Neural cell (in vitro differentiated cells): ENCODE measurements around the gene PGBD1. TPM values are rescaled to one million over a fixed set of nuclear protein-coding genes. Genes with fewer than 3 reads are reported as not detected.

Experiments used
- H2AFZ ChIP-seq: fragments of 200-600, 300-800 bp; sonication (generic), shearing (Covaris generic); 2 replicates; pipeline ENCODE4 v1.6.0; 2014; ENCODE audit warnings: low read depth, mild to moderate bottlenecking, antibody characterized with exemption, low read length, moderate library complexity
- H3F3A ChIP-seq: fragments of 200-600 bp; shearing (Covaris generic); 2 replicates; pipeline ENCODE4 v1.6.1; 2016; ENCODE audit warnings: mild to moderate bottlenecking, moderate library complexity, mixed read lengths, antibody characterized with exemption, low read length; ENCODE audit not compliant: insufficient read depth, poor library complexity, severe bottlenecking
- H3K27ac ChIP-seq: fragments of 200-600, 300-800 bp; sonication (generic), shearing (Covaris generic); 2 replicates; pipeline ENCODE4 v1.5.1; 2014; ENCODE audit warnings: mild to moderate bottlenecking, low read length, moderate library complexity
- H3K27me3 ChIP-seq: fragments of 300-800, 200-600 bp; sonication (generic), shearing (Covaris generic); 2 replicates; pipeline ENCODE4 v1.6.0; 2014; ENCODE audit warnings: mild to moderate bottlenecking, low read depth, low read length, moderate library complexity; ENCODE audit not compliant: insufficient read depth
- H3K36me3 ChIP-seq: fragments of 300-800, 200-600 bp; sonication (generic), shearing (Covaris generic); 2 replicates; pipeline ENCODE4 v1.5.1; 2014; ENCODE audit warnings: mild to moderate bottlenecking, antibody characterized with exemption, low read length, moderate library complexity; ENCODE audit not compliant: insufficient read depth
- H3K4me2 ChIP-seq: fragments of 300-800, 200-600 bp; sonication (generic), shearing (Covaris generic); 2 replicates; pipeline ENCODE4 v1.6.0; 2014; ENCODE audit warnings: mild to moderate bottlenecking, low read length
- H3K4me3 ChIP-seq: fragments of 300-800, 200-600 bp; sonication (generic), shearing (Covaris generic); 2 replicates; pipeline ENCODE4 v1.5.1; 2014; ENCODE audit warnings: mild to moderate bottlenecking, low read length, moderate library complexity
- H3K79me2 ChIP-seq: fragments of 200-600 bp; shearing (Covaris generic); replicated peaks from 2 replicates; pipeline ENCODE4 v1.6.0; 2014; ENCODE audit warnings: mild to moderate bottlenecking, low read length, moderate library complexity; ENCODE audit not compliant: insufficient read depth
- H3K9ac ChIP-seq: fragments of 300-800, 200-600 bp; sonication (generic), shearing (Covaris generic); 2 replicates; pipeline ENCODE4 v1.6.1; 2016; ENCODE audit warnings: mild to moderate bottlenecking, low read length, mixed read lengths
- H3K9me2 ChIP-seq: fragments of 200-600 bp; shearing (Covaris generic); 2 replicates; pipeline ENCODE4 v1.6.1; 2016; ENCODE audit warnings: mild to moderate bottlenecking, low read length, mixed read lengths; ENCODE audit not compliant: insufficient read depth
- H3K9me3 ChIP-seq: fragments of 200-600, 300-800 bp; sonication (generic), shearing (Covaris generic); 2 replicates; pipeline ENCODE4 v1.6.1; 2016; ENCODE audit warnings: mild to moderate bottlenecking, mixed run types, low read length, moderate library complexity, mixed read lengths
- H4K20me1 ChIP-seq: fragments of 200-600 bp; shearing (Covaris generic); 2 replicates; pipeline ENCODE4 v1.6.1; 2016; ENCODE audit warnings: mild to moderate bottlenecking, mixed run types; ENCODE audit not compliant: insufficient read depth
- EP300 ChIP-seq: fragments of 450-650 bp; conservative IDR thresholded peaks from 2 replicates; pipeline ENCODE4 v1.6.1; 2014; ENCODE audit warnings: antibody characterized with exemption, mild to moderate bottlenecking, moderate library complexity; ENCODE audit not compliant: poor library complexity, severe bottlenecking
- EZH2 ChIP-seq: fragments of 200-600, 300-800 bp; shearing (Covaris generic), sonication (generic); IDR thresholded peaks from 2 replicates; pipeline ENCODE4 v1.6.1; 2014; ENCODE audit warnings: antibody characterized with exemption, low read length, borderline replicate concordance, mild to moderate bottlenecking; ENCODE audit not compliant: insufficient read depth, poor library complexity, severe bottlenecking
- MXI1 ChIP-seq: fragments of 450-650 bp; conservative IDR thresholded peaks from 2 replicates; pipeline ENCODE4 v1.6.1; 2014; ENCODE audit warnings: antibody characterized with exemption, mild to moderate bottlenecking; ENCODE audit not compliant: poor library complexity, severe bottlenecking
- POLR2AphosphoS5 ChIP-seq: IDR thresholded peaks from 2 replicates; pipeline ENCODE4 v1.6.1; 2012
- RAD21 ChIP-seq: fragments of 450-650 bp; conservative IDR thresholded peaks from 2 replicates; pipeline ENCODE4 v1.6.1; 2014; ENCODE audit warnings: antibody characterized with exemption, mild to moderate bottlenecking, moderate library complexity
- REST ChIP-seq: IDR thresholded peaks from 2 replicates; pipeline ENCODE4 v1.6.1; 2012; ENCODE audit warnings: borderline replicate concordance
- SMC3 ChIP-seq: fragments of 450-650 bp; conservative IDR thresholded peaks from 2 replicates; pipeline ENCODE4 v1.6.1; 2014; ENCODE audit warnings: antibody characterized with exemption, mild to moderate bottlenecking, moderate library complexity; ENCODE audit not compliant: poor library complexity
- TAF1 ChIP-seq: IDR thresholded peaks from 2 replicates; pipeline ENCODE4 v1.6.1; 2012; ENCODE audit warnings: low read depth
- polyA plus RNA-seq: library from polyadenylated mRNA; depleted of rRNA; stranded (reverse); fragments of >200 nt; gene quantifications from 2 replicates; pipeline ENCODE4 v1.2.3, GENCODE V29; 2014
- TF ChIP-seq, protein P1 (sequence below): fragments of 450-650 bp; IDR thresholded peaks from 2 replicates; pipeline ENCODE4 v1.5.1; 2014; ENCODE audit warnings: antibody characterized with exemption, mild to moderate bottlenecking, moderate library complexity; ENCODE audit not compliant: poor library complexity, severe bottlenecking

PGBD1 gene
- polyA plus RNA-seq, 1 donor from 2014 or later: 32.3 TPM

GRCh38 chr6:28266962-28267694 is 14.2 kb upstream of the PGBD1 start, which contains the start of gene ZSCAN26:
Gene ZSCAN26 (plus strand): TSS chr6:28267143. CDS start chr6:28271920, 4,777 bp downstream.
- no peaks in the 10 kb centered on the region for H3K36me3 ChIP-seq
- H2AFZ ChIP-seq: peak within 1 kb of the TSS; percentile 73
- H3K27me3 ChIP-seq: no peaks in the 10 kb centered on the region
- no peaks in the 10 kb centered on the region for H3K9me3 ChIP-seq
- peak within 1 kb of the TSS; percentile 96 for H3K9ac ChIP-seq
- no peaks in the 10 kb centered on the region for H3F3A ChIP-seq
- H3K4me2 ChIP-seq: peak within 1 kb of the TSS; percentile 90
- H3K9me2 ChIP-seq: no peaks in the 10 kb centered on the region
- peaks cover 40% of the 10 kb centered on the region for H3K79me2 ChIP-seq
- TF ChIP-seq, protein P1, sequence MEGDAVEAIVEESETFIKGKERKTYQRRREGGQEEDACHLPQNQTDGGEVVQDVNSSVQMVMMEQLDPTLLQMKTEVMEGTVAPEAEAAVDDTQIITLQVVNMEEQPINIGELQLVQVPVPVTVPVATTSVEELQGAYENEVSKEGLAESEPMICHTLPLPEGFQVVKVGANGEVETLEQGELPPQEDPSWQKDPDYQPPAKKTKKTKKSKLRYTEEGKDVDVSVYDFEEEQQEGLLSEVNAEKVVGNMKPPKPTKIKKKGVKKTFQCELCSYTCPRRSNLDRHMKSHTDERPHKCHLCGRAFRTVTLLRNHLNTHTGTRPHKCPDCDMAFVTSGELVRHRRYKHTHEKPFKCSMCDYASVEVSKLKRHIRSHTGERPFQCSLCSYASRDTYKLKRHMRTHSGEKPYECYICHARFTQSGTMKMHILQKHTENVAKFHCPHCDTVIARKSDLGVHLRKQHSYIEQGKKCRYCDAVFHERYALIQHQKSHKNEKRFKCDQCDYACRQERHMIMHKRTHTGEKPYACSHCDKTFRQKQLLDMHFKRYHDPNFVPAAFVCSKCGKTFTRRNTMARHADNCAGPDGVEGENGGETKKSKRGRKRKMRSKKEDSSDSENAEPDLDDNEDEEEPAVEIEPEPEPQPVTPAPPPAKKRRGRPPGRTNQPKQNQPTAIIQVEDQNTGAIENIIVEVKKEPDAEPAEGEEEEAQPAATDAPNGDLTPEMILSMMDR: peak; percentile 10
- TF ChIP-seq POLR2AphosphoS5 (peak; percentile 93), SMC3 (peak; percentile 62), TAF1 (peak; percentile 95), EP300 (peak; percentile 28), MXI1 (peak; percentile 64), RAD21 (peak; percentile 42), REST (peak; percentile 96), EZH2 (no peak)
- no peaks in the 10 kb centered on the region for H4K20me1 ChIP-seq
- peak within 1 kb of the TSS; percentile 92 for H3K27ac ChIP-seq
- H3K4me3 ChIP-seq: peak within 1 kb of the TSS; percentile 74

GRCh38 chr6:28267695-28268059 is 13.7 kb upstream of the PGBD1 start:
- peak overlapping the region; percentile 78 for H3K4me2 ChIP-seq
- peak overlapping the region; percentile 73 for H2AFZ ChIP-seq
- no peak for TF ChIP-seq MXI1
- no peak for TF ChIP-seq REST
- no peaks in the 10 kb centered on the region for H3F3A ChIP-seq
- H3K79me2 ChIP-seq: peaks cover 40% of the 10 kb centered on the region
- H3K9ac ChIP-seq: peak overlapping the region; percentile 96
- H3K27ac ChIP-seq: peak overlapping the region; percentile 92
- H3K27me3 ChIP-seq: no peaks in the 10 kb centered on the region
- peak overlapping the region; percentile 74 for H3K4me3 ChIP-seq
- no peaks in the 10 kb centered on the region for H3K9me3 ChIP-seq
- H4K20me1 ChIP-seq: no peaks in the 10 kb centered on the region
- peaks cover under 1% of the 10 kb centered on the region for H3K36me3 ChIP-seq
- no peaks in the 10 kb centered on the region for H3K9me2 ChIP-seq
